Measurements from ENCODE around the gene SKAP2. TPM values are rescaled to one million over a fixed set of nuclear protein-coding genes. Genes with fewer than 3 reads are reported as not detected.

Gene SKAP2
- total RNA-seq, 1 experiment from 2014 or later = 0.56 TPM

DNA sequence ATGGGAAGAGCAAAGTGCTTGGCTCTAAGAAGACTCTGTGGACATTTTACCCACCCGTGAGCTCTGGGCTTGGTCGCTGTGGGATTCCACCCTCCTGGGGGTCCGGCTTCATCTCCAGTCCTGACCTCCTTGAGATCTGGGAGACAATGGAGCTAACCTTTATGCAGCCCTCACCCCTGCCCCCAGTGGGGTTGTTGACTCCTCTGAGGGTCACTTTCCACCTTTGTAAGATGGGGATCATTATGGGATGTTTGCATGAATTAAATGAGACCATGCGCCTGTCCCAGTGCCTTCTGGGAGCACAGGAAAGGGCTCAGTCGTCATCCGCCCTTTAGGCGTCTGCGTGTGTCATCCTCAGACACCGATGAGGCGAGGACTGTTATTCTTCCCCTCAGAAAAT, 237.2 kb downstream of the SKAP2 start:
- ChIA-PET CTCF (no interaction called here), POLR2A (ENCODE audit: low non-redundant PET) (no interaction called here)
- DNase-seq (ENCODE audit: low spot score) = no peak
- TF ChIP-seq, protein P1, sequence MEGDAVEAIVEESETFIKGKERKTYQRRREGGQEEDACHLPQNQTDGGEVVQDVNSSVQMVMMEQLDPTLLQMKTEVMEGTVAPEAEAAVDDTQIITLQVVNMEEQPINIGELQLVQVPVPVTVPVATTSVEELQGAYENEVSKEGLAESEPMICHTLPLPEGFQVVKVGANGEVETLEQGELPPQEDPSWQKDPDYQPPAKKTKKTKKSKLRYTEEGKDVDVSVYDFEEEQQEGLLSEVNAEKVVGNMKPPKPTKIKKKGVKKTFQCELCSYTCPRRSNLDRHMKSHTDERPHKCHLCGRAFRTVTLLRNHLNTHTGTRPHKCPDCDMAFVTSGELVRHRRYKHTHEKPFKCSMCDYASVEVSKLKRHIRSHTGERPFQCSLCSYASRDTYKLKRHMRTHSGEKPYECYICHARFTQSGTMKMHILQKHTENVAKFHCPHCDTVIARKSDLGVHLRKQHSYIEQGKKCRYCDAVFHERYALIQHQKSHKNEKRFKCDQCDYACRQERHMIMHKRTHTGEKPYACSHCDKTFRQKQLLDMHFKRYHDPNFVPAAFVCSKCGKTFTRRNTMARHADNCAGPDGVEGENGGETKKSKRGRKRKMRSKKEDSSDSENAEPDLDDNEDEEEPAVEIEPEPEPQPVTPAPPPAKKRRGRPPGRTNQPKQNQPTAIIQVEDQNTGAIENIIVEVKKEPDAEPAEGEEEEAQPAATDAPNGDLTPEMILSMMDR (conservative IDR thresholded peaks at IDR 0.05; ENCODE audit: low read depth, low read length) = no peak
- TF ChIP-seq EZH2 (IDR thresholded peaks at IDR 0.05; ENCODE audit: borderline replicate concordance, low read depth, low read length, poor library complexity, severe bottlenecking) = no peak
- no TSS peak for BruUV-seq (replicated peaks)
- no peaks in the 10 kb centered on the region for H3K36me3 ChIP-seq (ENCODE audit: insufficient read depth, low read length, poor library complexity, severe bottlenecking)
- H3K27me3 ChIP-seq (replicated peaks; ENCODE audit: insufficient read depth, low read depth, low read length, poor library complexity) = no peaks in the 10 kb centered on the region
- H3K9me3 ChIP-seq (ENCODE audit: low read depth, low read length, poor library complexity, severe bottlenecking) = no peaks in the 10 kb centered on the region
- intact Hi-C loops (cut with micrococcal nuclease; ENCODE audit: unreplicated experiment) = no loop called here
- H3K4me1 ChIP-seq (ENCODE audit: insufficient read depth, low read length, poor library complexity, severe bottlenecking) = no peaks in the 10 kb centered on the region
- H3K4me3 ChIP-seq (ENCODE audit: low read depth, low read length, poor library complexity, severe bottlenecking) = no peak overlapping the region
- no peak overlapping the region for H3K27ac ChIP-seq (ENCODE audit: low read depth, low read length, poor library complexity, severe bottlenecking)

DNA sequence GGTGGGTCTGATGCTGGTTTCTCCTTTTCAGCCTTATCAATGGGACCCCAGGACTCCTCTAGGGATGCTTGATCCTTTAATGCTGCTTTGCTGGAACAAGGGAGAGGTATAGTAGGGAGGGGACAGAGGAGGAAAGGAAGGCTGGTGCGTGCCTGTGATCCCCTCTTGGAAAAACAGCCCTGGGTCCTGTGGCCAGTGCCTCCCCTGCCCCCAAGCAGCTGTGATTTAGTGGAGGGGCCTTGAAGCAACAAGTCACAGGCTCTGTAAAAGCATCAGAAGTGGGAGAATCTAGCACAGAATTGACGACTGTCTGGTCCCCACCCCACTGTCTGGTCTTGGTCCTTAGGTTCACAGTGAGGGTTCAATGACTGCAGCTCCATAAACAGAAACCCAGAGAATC, 237.7 kb downstream of the SKAP2 start:
- H3K4me3 ChIP-seq (ENCODE audit: low read depth, low read length, poor library complexity, severe bottlenecking) = no peak overlapping the region
- intact Hi-C loops (cut with micrococcal nuclease; ENCODE audit: unreplicated experiment) = no loop called here
- TF ChIP-seq, protein P1 (conservative IDR thresholded peaks at IDR 0.05; ENCODE audit: low read depth, low read length) = no peak
- TF ChIP-seq EZH2 (IDR thresholded peaks at IDR 0.05; ENCODE audit: borderline replicate concordance, low read depth, low read length, poor library complexity, severe bottlenecking) = no peak
- H3K27ac ChIP-seq (ENCODE audit: low read depth, low read length, poor library complexity, severe bottlenecking) = no peak overlapping the region
- H3K9me3 ChIP-seq (ENCODE audit: low read depth, low read length, poor library complexity, severe bottlenecking) = no peaks in the 10 kb centered on the region
- no peak for DNase-seq (ENCODE audit: low spot score)
- POLR2A ChIA-PET (ENCODE audit: low non-redundant PET) = no interaction called here
- no peaks in the 10 kb centered on the region for H3K27me3 ChIP-seq (replicated peaks; ENCODE audit: insufficient read depth, low read depth, low read length, poor library complexity)
- no peaks in the 10 kb centered on the region for H3K36me3 ChIP-seq (ENCODE audit: insufficient read depth, low read length, poor library complexity, severe bottlenecking)
- BruUV-seq (replicated peaks) = no TSS peak
- CTCF ChIA-PET = no interaction called here
- H3K4me1 ChIP-seq (ENCODE audit: insufficient read depth, low read length, poor library complexity, severe bottlenecking) = no peaks in the 10 kb centered on the region

DNA sequence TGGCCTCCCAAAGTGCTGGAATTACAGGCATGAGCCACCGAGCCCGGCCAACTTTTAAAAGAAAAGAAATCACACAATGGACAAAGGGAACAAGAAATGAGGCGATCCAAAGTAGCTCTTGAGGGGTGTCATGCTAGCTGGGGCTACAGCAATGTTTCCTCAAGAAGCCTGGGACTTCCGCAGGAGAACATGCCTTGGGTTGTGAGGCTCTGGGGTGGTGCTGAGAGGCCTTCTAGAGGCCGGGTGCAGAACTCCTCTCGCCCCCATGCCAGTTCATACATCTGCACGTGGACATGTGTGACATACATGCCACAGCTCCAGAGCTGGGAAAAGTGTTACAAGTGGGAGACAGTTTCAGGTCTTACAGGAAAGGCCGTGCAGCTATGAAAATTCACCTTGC, 238.2 kb downstream of the SKAP2 start:
- intact Hi-C loops (cut with micrococcal nuclease; ENCODE audit: unreplicated experiment) = no loop called here
- no peak overlapping the region for H3K27ac ChIP-seq (ENCODE audit: low read depth, low read length, poor library complexity, severe bottlenecking)
- no peak for DNase-seq (ENCODE audit: low spot score)
- no peak overlapping the region for H3K4me3 ChIP-seq (ENCODE audit: low read depth, low read length, poor library complexity, severe bottlenecking)
- H3K9me3 ChIP-seq (ENCODE audit: low read depth, low read length, poor library complexity, severe bottlenecking) = no peaks in the 10 kb centered on the region
- H3K4me1 ChIP-seq (ENCODE audit: insufficient read depth, low read length, poor library complexity, severe bottlenecking) = no peaks in the 10 kb centered on the region
- H3K36me3 ChIP-seq (ENCODE audit: insufficient read depth, low read length, poor library complexity, severe bottlenecking) = no peaks in the 10 kb centered on the region
- POLR2A ChIA-PET (ENCODE audit: low non-redundant PET) = no interaction called here
- TF ChIP-seq, protein P1 (conservative IDR thresholded peaks at IDR 0.05; ENCODE audit: low read depth, low read length) = no peak
- TF ChIP-seq EZH2 (IDR thresholded peaks at IDR 0.05; ENCODE audit: borderline replicate concordance, low read depth, low read length, poor library complexity, severe bottlenecking) = no peak
- CTCF ChIA-PET = no interaction called here
- no TSS peak for BruUV-seq (replicated peaks)
- H3K27me3 ChIP-seq (replicated peaks; ENCODE audit: insufficient read depth, low read depth, low read length, poor library complexity) = no peaks in the 10 kb centered on the region
